Lower lobe of right lung (tissue), 2 donors: Measurements from ENCODE around the gene ADGRG7. TPM values are rescaled to one million over a fixed set of nuclear protein-coding genes. Genes with fewer than 3 reads are reported as not detected.

Experiments used
- ATAC-seq, 2 donors: fragments of 200-7000 bp; cut with Tn5 transposase; one replicate each; pipeline ENCODE4 v1.9.1; 2020 to 2022; ENCODE audit warnings: mild to moderate bottlenecking in 2 of 2, moderate library complexity in 2 of 2
- DNase-seq: peaks from one replicate; pipeline ENCODE4 v3.0.0-alpha.2; 2020
- H3K27ac ChIP-seq: fragments of 200-600 bp; one replicate; pipeline ENCODE4 v1.8.0; 2022
- H3K27me3 ChIP-seq: fragments of 200-600 bp; one replicate; pipeline ENCODE4 v1.8.0; 2022; ENCODE audit warnings: low read depth
- H3K36me3 ChIP-seq: fragments of 200-600 bp; one replicate; pipeline ENCODE4 v1.8.0; 2022; ENCODE audit warnings: mild to moderate bottlenecking
- H3K4me1 ChIP-seq: fragments of 200-600 bp; one replicate; pipeline ENCODE4 v1.8.0; 2022
- H3K4me3 ChIP-seq: fragments of 200-600 bp; one replicate; pipeline ENCODE4 v1.8.0; 2022; ENCODE audit warnings: mild to moderate bottlenecking
- H3K9me3 ChIP-seq: fragments of 200-600 bp; one replicate; pipeline ENCODE4 v1.8.0; 2022
- intact Hi-C: fragments of 100-400 bp; cut with DNase I; formaldehyde crosslinking; loops from one replicate; pipeline ENCODE4 v1.11.0; 2022
- total RNA-seq: library from RNA; stranded (reverse); fragmentation: NEBNext Ultra II Directional; extraction: Animal tissue kit (Norgen Biotek cat#: 25700); gene quantifications from one replicate; pipeline ENCODE4 v1.2.1, GENCODE V29; 2021
- TF ChIP-seq, protein P1 (sequence below): fragments of 200-600 bp; IDR thresholded peaks from one replicate; pipeline ENCODE4 v1.8.0; 2022; ENCODE audit warnings: antibody characterized with exemption, mild to moderate bottlenecking
- donor health status: DM: no; HTN: yes; CAD: no; lungs with severe emphysema.

ADGRG7 gene
- total RNA-seq, 1 donor from 2014 or later: not detected

GRCh38 chr3:100627491-100627890, 18.1 kb downstream of the ADGRG7 start:
- no peaks in the 10 kb centered on the region for H3K27me3 ChIP-seq

GRCh38 chr3:100629421-100630127, 20.2 kb downstream of the ADGRG7 start:
- H3K4me1 ChIP-seq: no peaks in the 10 kb centered on the region
- no peaks in the 10 kb centered on the region for H3K27me3 ChIP-seq
- TF ChIP-seq, protein P1, sequence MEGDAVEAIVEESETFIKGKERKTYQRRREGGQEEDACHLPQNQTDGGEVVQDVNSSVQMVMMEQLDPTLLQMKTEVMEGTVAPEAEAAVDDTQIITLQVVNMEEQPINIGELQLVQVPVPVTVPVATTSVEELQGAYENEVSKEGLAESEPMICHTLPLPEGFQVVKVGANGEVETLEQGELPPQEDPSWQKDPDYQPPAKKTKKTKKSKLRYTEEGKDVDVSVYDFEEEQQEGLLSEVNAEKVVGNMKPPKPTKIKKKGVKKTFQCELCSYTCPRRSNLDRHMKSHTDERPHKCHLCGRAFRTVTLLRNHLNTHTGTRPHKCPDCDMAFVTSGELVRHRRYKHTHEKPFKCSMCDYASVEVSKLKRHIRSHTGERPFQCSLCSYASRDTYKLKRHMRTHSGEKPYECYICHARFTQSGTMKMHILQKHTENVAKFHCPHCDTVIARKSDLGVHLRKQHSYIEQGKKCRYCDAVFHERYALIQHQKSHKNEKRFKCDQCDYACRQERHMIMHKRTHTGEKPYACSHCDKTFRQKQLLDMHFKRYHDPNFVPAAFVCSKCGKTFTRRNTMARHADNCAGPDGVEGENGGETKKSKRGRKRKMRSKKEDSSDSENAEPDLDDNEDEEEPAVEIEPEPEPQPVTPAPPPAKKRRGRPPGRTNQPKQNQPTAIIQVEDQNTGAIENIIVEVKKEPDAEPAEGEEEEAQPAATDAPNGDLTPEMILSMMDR: no peak
- intact Hi-C loops: no loop called here
- H3K4me3 ChIP-seq: no peak overlapping the region
- DNase-seq (no peak), ATAC-seq (no peak)
- H3K9me3 ChIP-seq: no peaks in the 10 kb centered on the region
- H3K36me3 ChIP-seq: no peaks in the 10 kb centered on the region
- H3K27ac ChIP-seq: no peak overlapping the region

More at GRCh38 chr3:100627491-100627890, 18.1 kb downstream of the ADGRG7 start:
- Histone ChIP-seq H3K27ac (no peak overlapping the region), H3K9me3 (no peaks in the 10 kb centered on the region), H3K4me3 (no peak overlapping the region), H3K36me3 (no peaks in the 10 kb centered on the region), H3K4me1 (no peaks in the 10 kb centered on the region)
- ATAC-seq: no peak
- TF ChIP-seq, protein P1: no peak
- intact Hi-C loops: no loop called here
- no peak for DNase-seq

DNA sequence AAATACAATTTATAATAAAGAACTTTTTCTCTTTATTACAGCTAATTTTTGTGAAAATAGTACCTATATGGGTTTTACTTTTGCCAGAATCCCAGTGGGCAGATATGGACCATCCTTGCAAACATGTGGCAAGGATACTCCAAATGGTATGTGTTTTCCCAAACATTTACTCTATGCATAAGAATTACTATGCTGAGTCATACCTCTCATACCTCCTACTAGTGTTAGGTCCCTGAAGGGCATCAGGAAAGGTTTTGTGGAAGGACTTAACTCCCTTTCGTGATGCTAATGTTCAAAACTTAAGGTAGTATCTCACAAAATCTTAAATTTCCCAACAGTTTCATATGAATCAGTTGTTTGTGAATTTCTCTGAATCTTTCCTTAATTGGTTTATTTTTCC, 21.3 kb downstream of the ADGRG7 start:
- no peak overlapping the region for H3K27ac ChIP-seq
- H3K9me3 ChIP-seq: no peaks in the 10 kb centered on the region
- no peaks in the 10 kb centered on the region for H3K27me3 ChIP-seq
- intact Hi-C loops: no loop called here
- TF ChIP-seq, protein P1: no peak
- no peak overlapping the region for H3K4me3 ChIP-seq
- no peaks in the 10 kb centered on the region for H3K36me3 ChIP-seq
- no peaks in the 10 kb centered on the region for H3K4me1 ChIP-seq
- no peak for DNase-seq
- no peak for ATAC-seq

- H3K4me1 ChIP-seq: no peaks in the 10 kb centered on the region
- no peaks in the 10 kb centered on the region for H3K36me3 ChIP-seq
- H3K4me3 ChIP-seq: no peak overlapping the region
- TF ChIP-seq, protein P1: no peak
- no peak overlapping the region for H3K27ac ChIP-seq
- H3K9me3 ChIP-seq: no peaks in the 10 kb centered on the region
- DNase-seq: no peak
- no peak for ATAC-seq
- no peaks in the 10 kb centered on the region for H3K27me3 ChIP-seq
- intact Hi-C loops: no loop called here
These were observed 21.8 kb downstream of the ADGRG7 start for GRCh38 chr3:100631236-100631635.

DNA sequence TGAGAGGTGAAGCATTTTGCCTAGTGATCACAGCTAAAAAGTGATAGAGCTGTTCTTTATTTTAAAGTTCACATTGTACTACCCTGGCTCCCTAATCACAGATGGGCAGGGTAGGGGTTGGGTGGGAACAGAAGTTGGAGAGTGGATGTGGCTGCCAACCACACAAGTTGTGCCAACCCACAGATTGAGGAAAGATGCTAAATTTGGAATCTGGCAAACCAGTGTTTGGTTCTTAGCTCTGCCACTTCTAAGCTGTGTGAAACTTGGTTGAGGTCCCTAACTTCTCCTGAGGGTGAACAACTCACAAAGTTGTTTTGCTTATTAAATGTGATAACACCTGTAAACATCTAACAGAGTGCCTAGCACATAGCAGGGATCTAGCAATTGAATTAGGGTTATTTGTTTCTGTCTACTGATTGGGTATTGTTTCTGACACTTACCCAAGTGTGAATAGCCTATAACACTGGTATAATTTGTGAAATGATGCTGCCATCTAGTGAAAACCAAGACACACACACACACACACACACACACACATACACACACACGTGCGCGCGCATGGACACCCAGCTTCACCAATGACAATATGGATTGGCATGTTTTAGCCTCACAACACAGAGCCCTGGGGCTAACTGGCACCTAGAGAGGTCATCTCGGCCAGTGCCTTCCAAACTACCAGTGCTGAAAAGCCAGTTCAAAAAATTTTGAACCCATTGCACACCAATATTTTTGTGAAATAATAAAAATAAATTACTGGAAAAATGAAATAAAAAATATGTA, 25.3 kb downstream of the ADGRG7 start:
- Histone ChIP-seq H3K27me3 (no peaks in the 10 kb centered on the region), H3K9me3 (no peaks in the 10 kb centered on the region), H3K4me3 (no peak overlapping the region), H3K36me3 (no peaks in the 10 kb centered on the region), H3K27ac (no peak overlapping the region), H3K4me1 (no peaks in the 10 kb centered on the region)
- intact Hi-C loops: no loop called here
- ATAC-seq (no peak), DNase-seq (no peak)
- TF ChIP-seq, protein P1: no peak
